Activated CD4-positive, CD25-positive, alpha-beta regulatory T cell treated with anti-CD3 and anti-CD28 coated beads, Interleukin-2, amount 50 U/mL, for 16 hours (primary cell): Measurements from ENCODE around the gene PARL.
"Not testable (repeated sequence)": the region's sequence is repeated elsewhere in the genome, so short reads cannot be mapped to it uniquely, and the experiment has no call there.

Source experiments
- DNase-seq: peaks from one replicate; pipeline ENCODE4 v3.0.0-alpha.2; 2020; ENCODE audit warnings: low read depth, low spot score

PARL gene

GRCh38 chr3:183790700-183791099, 94.0 kb downstream of the PARL start:
- DNase-seq = no peak

- no peak for DNase-seq
These were observed 94.9 kb downstream of the PARL start for GRCh38 chr3:183789826-183790225.

GRCh38 chr3:183784503-183784902, 100.2 kb downstream of the PARL start:
- not testable (repeated sequence) for DNase-seq

GRCh38 chr3:183782576-183783276, 102.0 kb downstream of the PARL start:
- DNase-seq = no peak

GRCh38 chr3:183781246-183781645, 103.4 kb downstream of the PARL start:
- DNase-seq = no peak

- no peak for DNase-seq
These were observed 104.7 kb downstream of the PARL start for GRCh38 chr3:183779896-183780465.
